Natural killer cell (primary cell): ENCODE data around the gene MYH6. TPM values are rescaled to one million over a fixed set of nuclear protein-coding genes. Genes with fewer than 3 reads are reported as not detected.
"Not testable (repeated sequence)": the region's sequence is repeated elsewhere in the genome, so short reads cannot be mapped to it uniquely, and the experiment has no call there.

Source experiments
- ATAC-seq, 3 donors: fragments of 150-1000 bp in 2 of 3; fragments of 200-7000 bp in 1 of 3; cut with Tn5 transposase; 1 replicate in 1 of 3; 2 replicates in 2 of 3; pipeline ENCODE4 v1.10.0; 2021; ENCODE audit warnings: mild to moderate bottlenecking in 2 of 3, moderate library complexity in 2 of 3
- DNase-seq, 2 donors: peaks; one replicate each; pipeline versions ENCODE4 v3.0.0 to v3.0.0-alpha.2; 2013 to 2021; ENCODE audit warnings: mixed read lengths in 1 of 2
- H3K27ac ChIP-seq: one replicate; pipeline ENCODE4 v1.5.1; 2013; ENCODE audit warnings: mild to moderate bottlenecking, low read length
- H3K27me3 ChIP-seq: one replicate; pipeline ENCODE4 v1.6.1; 2013; ENCODE audit warnings: low read length; ENCODE audit not compliant: control insufficient read depth, insufficient read depth
- H3K36me3 ChIP-seq: one replicate; pipeline ENCODE4 v1.6.1; 2013; ENCODE audit warnings: low read length; ENCODE audit not compliant: control insufficient read depth, insufficient read depth
- H3K4me1 ChIP-seq: one replicate; pipeline ENCODE4 v1.6.1; 2013; ENCODE audit warnings: low read length; ENCODE audit not compliant: control insufficient read depth, insufficient read depth
- H3K4me3 ChIP-seq: one replicate; pipeline ENCODE4 v1.5.1; 2013; ENCODE audit warnings: low read length
- H3K9me3 ChIP-seq: one replicate; pipeline ENCODE4 v1.6.1; 2013; ENCODE audit warnings: low read length; ENCODE audit not compliant: control insufficient read depth, insufficient read depth
- H3K27ac Mint-ChIP-seq, 2 donors: one replicate each; pipeline ENCODE4 v1.8.0; 2022; ENCODE audit warnings: mild to moderate bottlenecking in 2 of 2, mixed read lengths in 2 of 2, moderate library complexity in 1 of 2
- H3K27me3 Mint-ChIP-seq, 2 donors: one replicate each; pipeline ENCODE4 v1.8.0; 2022; ENCODE audit warnings: low read depth in 2 of 2, mixed read lengths in 2 of 2
- H3K36me3 Mint-ChIP-seq: one replicate; pipeline ENCODE4 v1.8.0; 2022; ENCODE audit warnings: mixed read lengths
- H3K4me1 Mint-ChIP-seq, 2 donors: one replicate each; pipeline ENCODE4 v1.8.0; 2022; ENCODE audit warnings: mixed read lengths in 2 of 2
- H3K4me3 Mint-ChIP-seq: one replicate; pipeline ENCODE4 v1.8.0; 2022; ENCODE audit warnings: mild to moderate bottlenecking, moderate library complexity, mixed read lengths
- H3K9me3 Mint-ChIP-seq, 2 donors: one replicate each; pipeline ENCODE4 v1.8.0; 2022; ENCODE audit warnings: mixed read lengths in 2 of 2
- CTCF ChIP-seq: fragments of 200-600 bp; IDR thresholded peaks from one replicate; pipeline ENCODE4 v1.8.0; 2022; ENCODE audit warnings: antibody characterized with exemption
- WGBS: methylation state at CpG from one replicate; pipeline ENCODE4 v1.1.7; 2013; ENCODE audit warnings: missing lambda C conversion rate; ENCODE audit not compliant: insufficient coverage; 5-methylcytosine and 5-hydroxymethylcytosine counted together
- intact Hi-C: fragments of 100-400 bp; cut with micrococcal nuclease; formaldehyde crosslinking; loops from one replicate; pipeline ENCODE4 v1.14.2; 2022
- total RNA-seq, 4 donors: library from RNA; stranded (reverse); fragments of 120-200 nt in 1 of 4; gene quantifications; one replicate each; pipeline versions ENCODE4 v1.2.3 to v1.2.4, GENCODE V29; 2013 to 2022

The MYH6 gene
- not detected for total RNA-seq
- not detected for total RNA-seq (2013)

- Histone ChIP-seq H3K27ac (no peak within 1 kb of the TSS), H3K4me3 (no peak within 1 kb of the TSS), H3K27me3 (no peaks in the 10 kb centered on the region), H3K36me3 (no peaks in the 10 kb centered on the region), H3K9me3 (no peaks in the 10 kb centered on the region), H3K4me1 (no peaks in the 10 kb centered on the region)
- Mint-ChIP-seq H3K9me3 (no peaks in the 10 kb centered on the region), H3K36me3 (no peaks in the 10 kb centered on the region), H3K4me3 (no peak within 1 kb of the TSS), H3K4me1 (no peaks in the 10 kb centered on the region), H3K27me3 (peaks cover 8% of the 10 kb centered on the region in 2 donors), H3K27ac (no peak within 1 kb of the TSS)
- WGBS = 86% methylated on average over 15 of the region's 15 CpGs
- no peak for TF ChIP-seq CTCF
- ATAC-seq (no peak), DNase-seq (no peak)
- intact Hi-C loops = no loop called here
Measured at GRCh38 chr14:23407516-23408306, at the start of gene MYH6. Gene MYH6, minus strand, starts transcription at chr14:23408273. Its CDS starts 1,050 bp downstream, at chr14:23407223.

- intact Hi-C loops, H3K9me3 Mint-ChIP-seq: not testable (repeated sequence)
Measured at GRCh38 chr14:23456883-23457586, 49.0 kb upstream of the MYH6 start.

GRCh38 chr14:23454445-23454856 lies 46.4 kb upstream of the MYH6 start:
- no peak overlapping the region for H3K4me3 ChIP-seq
- WGBS = 15% methylated on average over 1 of the region's 1 CpG
- no peak for TF ChIP-seq CTCF
- Mint-ChIP-seq H3K4me1 (no peaks in the 10 kb centered on the region), H3K27ac (no peak overlapping the region), H3K36me3 (no peaks in the 10 kb centered on the region), H3K27me3 (peaks cover 30 to 39% of the 10 kb centered on the region in 2 donors), H3K9me3 (no peaks in the 10 kb centered on the region), H3K4me3 (no peak overlapping the region)
- peaks cover 8% of the 10 kb centered on the region for H3K27me3 ChIP-seq
- no peaks in the 10 kb centered on the region for H3K4me1 ChIP-seq
- H3K36me3 ChIP-seq = no peaks in the 10 kb centered on the region
- ATAC-seq (no peak), DNase-seq (no peak)
- intact Hi-C loops = no loop called here
- no peak overlapping the region for H3K27ac ChIP-seq
- no peaks in the 10 kb centered on the region for H3K9me3 ChIP-seq

More at GRCh38 chr14:23456883-23457586, 49.0 kb upstream of the MYH6 start:
- H3K4me1 ChIP-seq, H3K9me3 ChIP-seq, H3K4me3 Mint-ChIP-seq, H3K4me1 Mint-ChIP-seq, H3K36me3 Mint-ChIP-seq, DNase-seq, H3K27ac ChIP-seq, H3K4me3 ChIP-seq, ATAC-seq, H3K27ac Mint-ChIP-seq, H3K36me3 ChIP-seq: not testable (repeated sequence)
- H3K27me3 ChIP-seq = peaks cover 14% of the 10 kb centered on the region
- 92% methylated on average over 10 of the region's 11 CpGs for WGBS
- H3K27me3 Mint-ChIP-seq = peaks cover 31 to 48% of the 10 kb centered on the region in 2 donors

GRCh38 chr14:23452237-23452636 lies 44.2 kb upstream of the MYH6 start:
- Histone ChIP-seq H3K27ac (no peak overlapping the region), H3K36me3 (no peaks in the 10 kb centered on the region), H3K4me1 (no peaks in the 10 kb centered on the region), H3K9me3 (no peaks in the 10 kb centered on the region), H3K27me3 (peaks cover 2% of the 10 kb centered on the region), H3K4me3 (no peak overlapping the region)
- WGBS = no CpG with 5 or more reads among the region's 2 CpGs
- TF ChIP-seq CTCF = no peak
- DNase-seq (no peak), ATAC-seq (no peak)
- Mint-ChIP-seq H3K27me3 (peaks cover 29 to 36% of the 10 kb centered on the region in 2 donors), H3K4me3 (no peak overlapping the region), H3K4me1 (no peaks in the 10 kb centered on the region), H3K27ac (no peak overlapping the region), H3K36me3 (no peaks in the 10 kb centered on the region), H3K9me3 (no peaks in the 10 kb centered on the region)
- intact Hi-C loops = no loop called here
